GM19455 (cell line): ENCODE results near the gene ST13.
"Not testable (repeated sequence)": the region's sequence is repeated elsewhere in the genome, so short reads cannot be mapped to it uniquely, and the experiment has no call there.

Source experiments
- ATAC-seq: cut with Tn5 transposase; IDR thresholded peaks from one replicate; pipeline ENCODE4 v1.9.1; 2021; ENCODE audit not compliant: unreplicated experiment

The ST13 gene

GRCh38 chr22:40789131-40789530 lies 67.3 kb downstream of the ST13 start:
- ATAC-seq = no peak

- ATAC-seq = no peak
Observed at GRCh38 chr22:40782521-40782920, 73.9 kb downstream of the ST13 start.

GRCh38 chr22:40781749-40782148 lies 74.7 kb downstream of the ST13 start:
- not testable (repeated sequence) for ATAC-seq
